BJ (cell line): ENCODE measurements around the gene POU4F3. TPM values are rescaled to one million over a fixed set of nuclear protein-coding genes. Genes with fewer than 3 reads are reported as not detected.

Experiments
- CTCF ChIA-PET: fragments of 350-600 bp; formaldehyde crosslinking; extraction: SDS; loops from one replicate; lab custom pipeline; 2021; ENCODE audit warnings: antibody characterized with exemption, inconsistent platforms; lab: Yijun Ruan, JAX
- POLR2A ChIA-PET: fragments of 300-600 bp; sonication (Branson Sonifier 250); formaldehyde crosslinking; extraction: SDS; loops from one replicate; lab custom pipeline; 2021; ENCODE audit warnings: antibody characterized with exemption; lab: Charles Lee
- DNase-seq: peaks from one replicate; pipeline ENCODE4 v3.0.0-alpha.2; 2011; ENCODE audit warnings: low read depth
- H3K27me3 ChIP-seq: 2 replicates; pipeline ENCODE4 v1.6.0; 2011; ENCODE audit warnings: low read length; ENCODE audit not compliant: control insufficient read depth, insufficient read depth
- H3K36me3 ChIP-seq: 2 replicates; pipeline ENCODE4 v1.5.1; 2011; ENCODE audit warnings: low read length; ENCODE audit not compliant: control insufficient read depth, insufficient read depth
- H3K4me3 ChIP-seq: 2 replicates; pipeline ENCODE4 v1.5.1; 2011; ENCODE audit warnings: low read depth, mild to moderate bottlenecking, control low read depth, low read length
- polyA plus RNA-seq: library from polyadenylated mRNA; depleted of rRNA; stranded (reverse); fragments of >200 nt; gene quantifications from 2 replicates; pipeline ENCODE4 v1.2.3, GENCODE V29; 2011
- TF ChIP-seq, protein P1 (sequence below): IDR thresholded peaks from 2 replicates; pipeline ENCODE4 v1.5.1; 2011; ENCODE audit warnings: low read depth, mild to moderate bottlenecking, control low read depth, inconsistent platforms, low read length, moderate library complexity; ENCODE audit not compliant: insufficient read depth

POU4F3 gene
- polyA plus RNA-seq, 1 experiment: 0.04 TPM

DNA sequence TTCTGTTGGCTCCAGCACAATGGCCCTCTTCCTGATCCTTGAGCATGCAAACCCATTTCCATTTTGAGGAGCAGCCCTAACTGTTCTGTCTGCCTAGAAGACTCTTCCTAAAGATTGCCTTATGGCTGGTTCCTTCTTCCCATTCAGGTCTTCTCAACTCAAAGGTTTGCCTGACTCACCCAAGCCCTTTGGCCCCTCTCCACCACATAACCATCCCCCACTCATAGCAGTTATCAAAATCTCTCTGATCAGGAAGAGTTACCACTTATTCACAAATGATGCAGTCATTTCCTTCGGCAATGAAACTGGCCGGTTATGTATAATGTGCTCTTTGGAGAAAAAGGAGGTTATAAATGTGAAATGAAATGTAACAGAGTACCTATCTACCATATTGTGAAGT, 8.9 kb upstream of the POU4F3 start:
- Histone ChIP-seq H3K36me3 (no peaks in the 10 kb centered on the region), H3K4me3 (no peak overlapping the region), H3K27me3 (peaks cover 18% of the 10 kb centered on the region)
- ChIA-PET CTCF (no interaction called here), POLR2A (no interaction called here)
- TF ChIP-seq, protein P1, sequence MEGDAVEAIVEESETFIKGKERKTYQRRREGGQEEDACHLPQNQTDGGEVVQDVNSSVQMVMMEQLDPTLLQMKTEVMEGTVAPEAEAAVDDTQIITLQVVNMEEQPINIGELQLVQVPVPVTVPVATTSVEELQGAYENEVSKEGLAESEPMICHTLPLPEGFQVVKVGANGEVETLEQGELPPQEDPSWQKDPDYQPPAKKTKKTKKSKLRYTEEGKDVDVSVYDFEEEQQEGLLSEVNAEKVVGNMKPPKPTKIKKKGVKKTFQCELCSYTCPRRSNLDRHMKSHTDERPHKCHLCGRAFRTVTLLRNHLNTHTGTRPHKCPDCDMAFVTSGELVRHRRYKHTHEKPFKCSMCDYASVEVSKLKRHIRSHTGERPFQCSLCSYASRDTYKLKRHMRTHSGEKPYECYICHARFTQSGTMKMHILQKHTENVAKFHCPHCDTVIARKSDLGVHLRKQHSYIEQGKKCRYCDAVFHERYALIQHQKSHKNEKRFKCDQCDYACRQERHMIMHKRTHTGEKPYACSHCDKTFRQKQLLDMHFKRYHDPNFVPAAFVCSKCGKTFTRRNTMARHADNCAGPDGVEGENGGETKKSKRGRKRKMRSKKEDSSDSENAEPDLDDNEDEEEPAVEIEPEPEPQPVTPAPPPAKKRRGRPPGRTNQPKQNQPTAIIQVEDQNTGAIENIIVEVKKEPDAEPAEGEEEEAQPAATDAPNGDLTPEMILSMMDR: no peak
- DNase-seq: no peak

DNA sequence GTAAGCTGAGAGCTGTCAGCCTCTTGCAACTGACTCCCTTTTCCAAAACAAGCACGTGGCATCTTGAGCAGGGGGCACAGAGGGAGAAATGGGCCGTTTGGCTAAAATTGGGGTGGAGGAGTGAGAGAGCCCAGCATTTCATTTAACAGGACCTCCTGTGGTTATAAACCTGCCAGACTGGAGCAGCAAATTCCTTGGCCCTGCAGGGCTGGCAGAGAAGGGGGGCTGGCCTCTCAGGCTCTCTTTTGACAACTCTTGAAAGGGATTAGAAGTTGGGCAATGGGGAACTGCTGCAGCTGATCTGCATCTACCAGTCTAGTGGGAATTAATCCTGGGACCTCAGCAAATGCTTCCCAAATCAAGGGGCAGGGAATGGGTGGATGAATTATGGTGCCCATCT, 7.2 kb upstream of the POU4F3 start:
- DNase-seq: no peak
- ChIA-PET CTCF (interaction anchor here (0.9 kb wide), 1 partner anchor 19 kb away, joined by 4 read pairs; no protein-coding TSS in a partner anchor), POLR2A (no interaction called here)
- no peak overlapping the region for H3K4me3 ChIP-seq
- TF ChIP-seq, protein P1: no peak
- peaks cover 25% of the 10 kb centered on the region for H3K27me3 ChIP-seq
- no peaks in the 10 kb centered on the region for H3K36me3 ChIP-seq

DNA sequence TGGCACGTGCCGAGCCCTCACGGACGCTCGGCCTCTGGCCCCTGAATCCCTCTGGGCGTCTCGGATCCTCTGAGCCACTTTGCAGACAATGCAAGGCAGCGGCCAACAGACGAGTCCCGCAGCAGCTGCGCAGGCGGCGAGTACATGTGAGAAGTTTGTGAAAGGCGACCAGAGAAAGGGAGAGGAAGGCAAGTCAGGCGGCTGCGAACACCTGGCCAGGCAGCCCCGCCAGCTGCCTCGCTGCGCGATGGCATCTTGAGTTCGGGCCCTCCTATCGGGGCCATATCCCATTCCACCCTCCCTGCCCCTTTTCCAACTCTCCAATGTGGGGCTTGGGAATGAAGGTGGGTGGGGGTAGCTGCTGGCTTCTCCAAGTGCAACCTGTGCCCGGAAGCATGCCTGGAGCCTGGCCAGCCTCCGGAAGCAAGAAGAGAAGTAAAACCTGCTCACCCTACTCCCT, 4.5 kb upstream of the POU4F3 start:
- CTCF ChIA-PET: no interaction called here
- POLR2A ChIA-PET: interaction anchor here (0.5 kb wide), 1 partner anchor 20 kb away, joined by 4 read pairs; no protein-coding TSS in a partner anchor
- Histone ChIP-seq H3K36me3 (no peaks in the 10 kb centered on the region), H3K4me3 (no peak overlapping the region), H3K27me3 (peaks cover 40% of the 10 kb centered on the region)
- DNase-seq: no peak
- TF ChIP-seq, protein P1: no peak

DNA sequence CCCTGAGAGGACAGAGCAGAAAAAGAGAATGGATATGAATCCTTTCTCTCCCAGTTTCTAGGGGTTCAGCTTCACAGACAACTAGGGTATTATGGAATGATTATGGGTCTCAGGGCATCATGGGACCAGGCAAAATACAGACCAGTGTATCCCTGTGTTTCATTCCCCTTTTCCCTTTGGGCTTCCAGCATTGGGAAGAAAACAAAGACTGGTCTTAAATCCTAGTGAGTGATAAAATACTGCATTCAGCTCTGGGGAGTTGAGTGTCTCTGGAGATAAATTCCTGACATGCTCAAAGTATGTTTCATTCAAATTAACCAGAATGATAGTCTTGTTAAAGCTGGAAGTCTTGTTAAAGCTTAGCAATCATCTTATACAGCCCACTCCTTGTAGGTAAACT, 2.4 kb upstream of the POU4F3 start:
- ChIA-PET POLR2A (no interaction called here), CTCF (no interaction called here)
- no peak overlapping the region for H3K4me3 ChIP-seq
- peaks cover 57% of the 10 kb centered on the region for H3K27me3 ChIP-seq
- TF ChIP-seq, protein P1: no peak
- no peak for DNase-seq
- no peaks in the 10 kb centered on the region for H3K36me3 ChIP-seq

DNA sequence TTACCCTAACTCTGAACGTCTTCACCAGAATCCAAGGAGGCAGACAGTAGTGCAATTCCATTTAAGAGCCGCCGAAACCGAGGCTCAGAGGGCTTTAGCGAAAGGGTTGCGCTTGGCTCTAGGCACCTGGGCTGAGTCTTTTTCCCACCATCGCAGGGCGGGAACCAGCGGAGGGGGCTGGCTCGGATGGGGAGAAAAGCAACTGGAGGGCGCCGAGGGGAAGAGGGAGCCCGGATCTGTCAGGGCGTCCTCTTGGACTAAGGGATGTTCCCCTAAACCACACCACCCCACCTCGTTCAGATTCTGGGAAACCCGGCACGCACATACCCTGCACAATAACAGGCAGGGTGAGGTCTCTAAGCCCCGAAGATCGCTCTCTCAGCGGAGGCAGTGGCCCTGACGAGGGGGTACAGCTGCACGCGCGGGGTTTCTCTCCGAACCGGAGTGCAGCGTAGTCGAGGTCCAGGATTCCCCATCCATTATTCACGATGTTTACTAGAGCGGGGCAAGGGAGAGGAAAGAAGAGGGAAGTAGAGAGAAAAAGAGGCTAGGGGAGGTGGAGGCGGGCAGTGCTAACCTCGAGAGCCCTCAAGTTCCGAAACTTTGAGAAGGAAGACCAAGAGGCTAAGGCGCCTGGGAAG, 1.3 kb upstream of the POU4F3 start:
- ChIA-PET POLR2A (no interaction called here), CTCF (no interaction called here)
- DNase-seq: no peak
- H3K36me3 ChIP-seq: no peaks in the 10 kb centered on the region
- TF ChIP-seq, protein P1: no peak
- peaks cover 61% of the 10 kb centered on the region for H3K27me3 ChIP-seq
- H3K4me3 ChIP-seq: no peak overlapping the region
